GM19351 (cell line): ENCODE data around the gene PDZRN4.

Experiments
- ATAC-seq: cut with Tn5 transposase; IDR thresholded peaks from one replicate; pipeline ENCODE4 v1.9.1; 2021; ENCODE audit warnings: mild to moderate bottlenecking, moderate library complexity; ENCODE audit not compliant: unreplicated experiment

Gene PDZRN4

GRCh38 chr12:41348198-41348597 lies 160.1 kb downstream of the PDZRN4 start:
- no peak for ATAC-seq

- no peak for ATAC-seq
Observed at GRCh38 chr12:41356181-41356580, 168.1 kb downstream of the PDZRN4 start.

- ATAC-seq: no peak
Observed at GRCh38 chr12:41361738-41362137, 173.6 kb downstream of the PDZRN4 start.

DNA sequence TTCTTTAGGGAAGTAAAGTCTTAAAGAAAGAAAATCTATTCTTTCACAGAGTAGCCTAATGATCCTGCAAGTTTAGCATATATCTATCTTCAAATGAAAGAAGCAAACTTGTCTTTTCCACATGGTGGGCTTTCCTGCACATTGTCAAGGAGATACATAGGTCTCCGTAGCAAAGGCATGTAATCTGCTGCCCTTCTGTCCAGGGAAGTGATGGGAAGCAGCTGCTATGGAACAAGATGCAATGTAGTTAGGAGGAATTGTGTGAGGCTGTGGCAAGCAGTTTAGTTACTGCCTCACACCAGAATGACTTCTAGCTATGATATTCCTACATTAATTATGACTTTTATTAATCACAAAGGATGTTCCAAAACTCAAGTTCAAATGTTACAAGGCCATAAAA lies 174.4 kb downstream of the PDZRN4 start:
- no peak for ATAC-seq

DNA sequence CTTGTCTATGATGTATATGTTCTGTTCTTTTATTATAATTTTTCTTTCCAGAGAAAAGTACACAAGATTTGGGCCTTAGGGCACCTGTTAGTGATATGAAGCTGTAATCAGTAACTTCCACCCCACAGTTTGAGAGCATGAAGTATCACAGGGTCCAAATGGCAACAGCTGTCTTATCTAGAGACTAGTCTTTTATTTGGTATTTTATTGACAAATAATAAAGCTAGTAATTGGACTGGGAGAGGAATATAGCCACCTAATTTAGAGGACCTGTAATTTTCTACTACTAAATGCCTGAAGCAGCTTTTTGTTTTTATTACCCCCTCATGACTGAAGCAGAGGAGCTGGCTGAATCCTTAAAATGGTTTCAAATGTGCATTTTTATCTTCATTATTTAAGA lies 174.8 kb downstream of the PDZRN4 start:
- no peak for ATAC-seq

DNA sequence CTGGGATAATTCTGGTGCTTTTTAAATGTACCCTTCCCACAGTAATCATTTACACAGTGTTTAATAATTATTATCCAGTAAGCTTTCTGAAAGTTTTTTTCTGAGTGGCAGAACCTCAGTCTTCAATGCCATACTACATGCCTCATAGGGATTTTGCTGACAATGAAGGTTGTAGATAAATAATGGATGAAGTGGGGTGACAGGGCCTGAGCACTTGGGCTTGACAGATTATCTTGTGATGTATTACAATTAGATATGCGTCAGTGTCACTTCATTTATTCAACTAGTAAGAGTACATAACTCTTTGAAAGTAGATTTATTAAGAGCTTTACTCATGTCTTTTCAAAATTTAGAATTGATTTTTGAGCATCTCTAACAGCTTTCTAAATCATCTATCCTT lies 176.1 kb downstream of the PDZRN4 start:
- ATAC-seq: no peak

DNA sequence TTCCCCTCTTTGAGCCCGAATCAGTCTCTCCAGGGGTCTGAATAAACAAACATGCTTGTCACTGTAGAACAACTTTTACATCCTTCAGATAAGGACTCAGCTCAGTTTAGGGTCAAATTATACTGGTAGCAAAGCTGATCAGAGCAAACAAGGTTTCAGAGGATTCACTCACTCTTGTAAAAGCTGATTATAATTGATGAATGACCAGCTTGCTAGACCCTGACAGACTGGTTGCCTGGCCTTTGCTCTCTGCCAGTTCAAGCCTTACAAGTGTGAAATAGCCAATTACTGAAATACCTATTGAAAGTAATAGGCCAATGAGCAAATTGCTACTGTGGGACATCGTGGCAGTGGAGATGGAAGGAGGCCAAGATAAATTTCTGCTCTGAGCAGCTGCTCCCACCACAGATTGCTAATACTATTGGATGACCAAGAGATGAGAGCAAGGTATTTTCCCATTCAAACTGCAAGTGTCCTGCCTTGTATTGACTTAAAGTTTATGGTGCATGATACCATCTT lies 177.6 kb downstream of the PDZRN4 start:
- ATAC-seq: no peak

GRCh38 chr12:41367726-41368405 lies 179.7 kb downstream of the PDZRN4 start:
- ATAC-seq: no peak

GRCh38 chr12:41380878-41381277 lies 192.8 kb downstream of the PDZRN4 start:
- no peak for ATAC-seq

DNA sequence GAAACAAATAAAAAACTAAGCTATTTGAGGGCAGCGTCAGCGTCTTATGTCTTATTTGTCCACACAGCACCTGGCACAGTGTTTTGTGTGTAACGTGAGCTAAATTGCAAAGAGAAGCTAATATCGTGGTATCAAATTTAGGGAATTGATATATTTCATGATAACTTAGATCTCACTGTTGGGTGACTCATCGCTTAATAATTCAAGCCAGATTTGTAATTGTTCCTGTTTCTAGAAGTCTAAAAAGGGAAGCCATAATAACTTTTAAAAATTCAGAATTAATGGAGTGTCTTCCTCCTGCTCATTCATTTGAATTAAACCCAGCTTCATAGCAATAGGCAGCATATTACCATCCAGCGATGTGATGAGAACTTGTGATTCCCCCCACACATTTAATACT lies 214.7 kb downstream of the PDZRN4 start:
- no peak for ATAC-seq

GRCh38 chr12:41407232-41407799 lies 219.2 kb downstream of the PDZRN4 start:
- no peak for ATAC-seq

DNA sequence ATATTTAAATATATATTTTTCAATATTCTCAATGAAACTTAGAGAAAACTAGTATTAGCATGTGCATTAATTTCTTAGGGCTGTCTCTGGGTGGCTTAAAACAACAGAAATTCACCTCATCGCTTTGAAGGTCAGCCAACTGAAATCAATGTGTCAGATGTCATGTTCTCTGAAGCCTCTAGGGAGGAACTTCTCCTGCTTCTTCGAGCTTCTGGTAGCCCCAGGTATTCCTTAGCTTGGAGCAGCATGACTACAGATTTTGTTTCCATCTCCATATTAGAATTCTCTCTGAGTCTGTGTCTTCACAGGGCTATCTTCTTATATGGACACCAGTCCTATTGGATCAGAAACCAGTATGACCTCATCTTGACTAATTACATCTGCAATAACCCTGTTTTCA lies 221.5 kb downstream of the PDZRN4 start:
- ATAC-seq: no peak

DNA sequence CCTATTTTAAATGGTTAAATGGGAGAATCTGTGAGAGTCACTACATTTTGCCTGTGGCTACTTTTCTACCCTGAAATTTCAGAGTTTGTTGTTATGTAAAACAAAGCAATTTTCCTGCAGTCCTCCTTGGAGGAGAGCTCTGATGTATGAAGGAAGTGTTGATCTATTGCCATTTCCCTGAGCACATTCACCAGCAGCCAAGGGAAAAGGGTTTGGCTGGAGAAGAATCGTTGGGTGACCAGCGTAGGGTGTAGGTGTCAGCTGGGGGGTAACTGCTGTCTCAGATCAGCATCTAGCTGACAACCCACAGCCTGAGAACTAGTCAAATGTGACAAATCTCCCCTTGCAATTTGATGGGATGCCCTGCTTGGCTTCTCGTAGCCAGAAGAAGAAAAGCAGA lies 230.5 kb downstream of the PDZRN4 start:
- no peak for ATAC-seq

GRCh38 chr12:41419131-41419893 lies 231.2 kb downstream of the PDZRN4 start:
- ATAC-seq: no peak

DNA sequence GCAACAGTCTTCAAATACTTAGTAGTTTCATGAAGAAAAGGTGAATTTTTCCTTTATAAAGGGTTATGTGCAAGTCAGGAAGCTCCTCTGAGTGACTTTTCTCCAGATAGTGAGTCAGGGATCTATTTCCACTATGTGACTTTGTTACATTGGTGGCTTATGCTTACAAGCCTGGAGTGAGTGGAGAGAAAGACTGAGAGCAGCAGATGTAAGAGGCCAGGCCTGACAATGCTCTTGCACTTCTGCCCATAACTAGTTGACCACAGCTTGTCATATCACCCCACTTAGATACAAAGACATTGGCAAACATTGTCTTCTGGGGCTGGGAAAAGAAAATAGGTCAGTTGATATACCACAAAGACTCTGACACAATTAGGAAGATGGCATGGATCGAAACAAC lies 236.5 kb downstream of the PDZRN4 start:
- no peak for ATAC-seq

- ATAC-seq: no peak
Observed at GRCh38 chr12:41433460-41433859, 245.3 kb downstream of the PDZRN4 start.

- no peak for ATAC-seq
Observed at GRCh38 chr12:41436076-41436475, 248.0 kb downstream of the PDZRN4 start.

DNA sequence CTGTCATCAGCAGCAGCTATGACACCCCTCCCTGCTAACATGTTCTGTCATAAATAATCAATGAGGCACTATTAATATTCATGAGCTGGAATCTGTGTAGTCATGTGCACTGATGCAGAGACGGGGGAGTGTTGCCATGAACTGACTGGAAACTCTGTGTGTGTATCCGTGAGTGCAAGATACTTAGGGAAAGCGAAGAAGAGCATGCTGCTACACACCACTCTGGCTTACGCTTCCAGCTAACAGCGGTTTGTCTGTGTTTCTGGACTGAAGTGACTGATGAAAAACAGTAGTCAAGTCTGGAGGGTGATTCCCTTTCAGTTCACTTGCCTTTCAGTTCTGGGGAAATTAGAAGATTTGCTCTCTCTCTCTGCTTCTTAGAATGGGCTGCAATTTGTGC lies 249.4 kb downstream of the PDZRN4 start:
- no peak for ATAC-seq

GRCh38 chr12:41438854-41439541 lies 250.9 kb downstream of the PDZRN4 start:
- no peak for ATAC-seq

GRCh38 chr12:41439801-41440200 lies 251.7 kb downstream of the PDZRN4 start:
- no peak for ATAC-seq

- no peak for ATAC-seq
Observed at GRCh38 chr12:41441180-41441579, 253.1 kb downstream of the PDZRN4 start.
